Raji (cell line): Measurements from ENCODE around the gene ANXA3.

Experiments used
- POLR2A ChIP-seq: IDR thresholded peaks from 2 replicates; pipeline ENCODE4 v1.6.1; 2011; ENCODE audit warnings: low read depth, low read length, control low read depth; ENCODE audit not compliant: insufficient read depth

ANXA3 gene

DNA sequence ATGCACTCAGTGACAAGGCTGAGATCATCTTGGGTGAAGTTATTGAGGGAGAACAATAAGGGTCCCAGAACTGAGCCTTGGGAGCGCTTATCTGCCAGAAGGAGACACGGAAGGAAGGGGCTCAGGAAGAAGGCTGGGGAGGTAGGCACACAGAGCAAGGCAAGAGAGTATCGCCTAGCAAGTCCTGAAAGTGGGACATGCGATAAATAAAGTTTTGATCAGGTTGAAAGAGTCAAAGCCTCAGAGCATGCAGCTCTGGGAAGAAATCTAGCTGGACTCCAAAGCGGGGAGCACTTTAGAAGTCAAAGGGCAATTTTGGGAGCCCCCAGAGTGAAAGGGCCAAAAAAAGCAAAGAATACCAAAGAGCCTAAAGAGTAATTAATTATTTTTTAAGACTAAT is 17.7 kb upstream of the ANXA3 start:
- no peak for TF ChIP-seq POLR2A

DNA sequence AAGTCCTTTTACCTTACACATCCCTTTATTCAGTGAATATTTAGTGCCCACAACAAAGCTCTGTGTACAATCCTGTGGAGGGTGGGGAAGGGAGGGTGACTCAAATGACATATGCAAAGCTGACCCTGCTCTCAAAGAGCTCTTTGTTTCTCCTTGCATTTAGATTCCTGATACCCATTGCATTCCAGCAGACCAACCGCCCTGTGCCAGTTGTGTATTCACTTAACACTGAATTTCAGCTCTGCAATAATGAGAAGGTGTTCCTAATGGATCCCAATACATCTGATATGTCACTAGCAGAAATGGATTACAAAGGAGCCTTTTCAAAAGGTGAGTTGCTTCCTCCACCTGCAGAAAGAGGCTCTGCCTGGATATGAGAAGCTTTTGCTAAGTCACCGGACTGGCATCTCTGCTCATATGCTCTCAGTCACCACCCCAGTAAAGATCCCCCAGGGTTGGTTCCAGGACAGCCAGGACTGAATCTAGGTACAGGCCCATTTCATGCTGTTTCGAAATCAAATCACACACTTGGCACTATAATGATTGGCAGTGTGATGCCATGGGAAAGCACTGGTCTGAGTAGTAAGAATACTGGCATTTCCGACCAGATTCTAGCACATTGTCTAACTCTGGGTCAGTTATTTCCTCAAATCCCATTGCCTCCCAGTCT is 17.1 kb upstream of the ANXA3 start:
- TF ChIP-seq POLR2A, result no peak

DNA sequence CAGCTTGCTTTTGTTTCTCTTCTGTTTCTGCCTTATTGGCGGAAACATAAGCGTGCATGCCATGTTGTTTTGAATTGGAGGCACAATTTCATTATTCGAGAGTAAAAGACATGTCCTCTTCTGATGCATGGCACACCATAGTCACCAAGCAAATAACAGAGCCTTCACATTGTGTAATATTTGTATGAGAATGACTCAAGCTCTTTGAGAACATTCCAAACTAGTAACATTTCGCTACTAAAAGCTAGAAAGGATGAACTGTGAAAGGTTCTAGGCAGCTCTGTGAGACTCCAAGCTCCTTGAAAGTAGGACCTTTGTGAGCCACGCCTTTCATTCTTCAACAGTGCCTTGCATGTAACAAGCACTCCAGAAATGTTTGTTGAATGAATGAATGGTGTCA is 9.2 kb upstream of the ANXA3 start:
- TF ChIP-seq POLR2A, result no peak

DNA sequence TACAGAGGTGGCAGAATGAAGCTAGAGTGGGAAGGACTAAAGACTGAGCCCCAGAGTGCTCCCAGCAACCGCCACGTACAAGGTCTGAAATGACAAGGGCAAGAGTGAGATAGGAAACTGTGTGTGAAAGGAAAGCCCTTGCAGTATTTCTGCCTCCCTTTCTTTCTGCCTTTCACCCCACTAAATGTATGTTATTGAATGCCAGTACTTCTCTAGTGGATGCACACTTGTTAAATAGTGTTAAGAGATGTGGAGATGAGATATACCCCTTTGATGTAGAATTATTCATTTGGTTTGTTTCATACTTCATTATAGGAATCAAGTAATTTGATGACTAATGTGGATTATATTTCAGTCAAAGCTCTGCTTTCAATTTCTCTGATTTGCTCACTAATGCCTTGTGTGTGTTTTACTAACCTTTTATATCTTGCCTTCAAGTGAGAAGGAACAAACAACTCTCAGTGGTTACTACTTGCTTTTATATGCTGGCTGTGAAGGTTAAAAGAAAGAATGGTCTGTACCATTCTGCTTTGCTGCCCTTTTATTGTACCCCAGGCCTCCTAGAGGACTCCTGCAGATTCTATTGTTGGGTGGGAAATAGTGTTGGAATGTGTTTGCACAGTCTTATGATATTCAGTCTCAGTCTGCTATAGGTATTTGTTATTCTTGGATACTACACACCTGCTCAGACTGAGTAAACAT is 8.0 kb upstream of the ANXA3 start:
- TF ChIP-seq POLR2A, result no peak

DNA sequence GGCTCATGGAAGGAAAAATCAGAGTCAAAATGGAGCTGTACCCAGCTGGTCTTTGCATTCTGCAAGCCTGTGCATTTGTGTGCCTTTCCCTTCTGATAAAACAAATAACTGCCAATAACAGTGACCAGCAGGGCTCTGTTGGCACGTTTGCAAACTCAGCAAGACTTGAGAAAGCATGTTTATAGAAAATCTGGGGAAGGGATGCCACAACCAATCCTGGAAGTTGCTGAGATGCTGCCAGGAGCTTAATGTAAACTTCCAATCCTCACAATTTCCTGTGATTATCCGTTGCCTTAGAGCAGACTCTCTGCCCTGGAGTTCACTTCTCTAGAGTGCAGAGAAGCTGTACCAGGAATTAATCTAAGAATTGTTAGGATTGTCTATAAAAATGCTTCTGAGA is 6.9 kb upstream of the ANXA3 start:
- no peak for TF ChIP-seq POLR2A

DNA sequence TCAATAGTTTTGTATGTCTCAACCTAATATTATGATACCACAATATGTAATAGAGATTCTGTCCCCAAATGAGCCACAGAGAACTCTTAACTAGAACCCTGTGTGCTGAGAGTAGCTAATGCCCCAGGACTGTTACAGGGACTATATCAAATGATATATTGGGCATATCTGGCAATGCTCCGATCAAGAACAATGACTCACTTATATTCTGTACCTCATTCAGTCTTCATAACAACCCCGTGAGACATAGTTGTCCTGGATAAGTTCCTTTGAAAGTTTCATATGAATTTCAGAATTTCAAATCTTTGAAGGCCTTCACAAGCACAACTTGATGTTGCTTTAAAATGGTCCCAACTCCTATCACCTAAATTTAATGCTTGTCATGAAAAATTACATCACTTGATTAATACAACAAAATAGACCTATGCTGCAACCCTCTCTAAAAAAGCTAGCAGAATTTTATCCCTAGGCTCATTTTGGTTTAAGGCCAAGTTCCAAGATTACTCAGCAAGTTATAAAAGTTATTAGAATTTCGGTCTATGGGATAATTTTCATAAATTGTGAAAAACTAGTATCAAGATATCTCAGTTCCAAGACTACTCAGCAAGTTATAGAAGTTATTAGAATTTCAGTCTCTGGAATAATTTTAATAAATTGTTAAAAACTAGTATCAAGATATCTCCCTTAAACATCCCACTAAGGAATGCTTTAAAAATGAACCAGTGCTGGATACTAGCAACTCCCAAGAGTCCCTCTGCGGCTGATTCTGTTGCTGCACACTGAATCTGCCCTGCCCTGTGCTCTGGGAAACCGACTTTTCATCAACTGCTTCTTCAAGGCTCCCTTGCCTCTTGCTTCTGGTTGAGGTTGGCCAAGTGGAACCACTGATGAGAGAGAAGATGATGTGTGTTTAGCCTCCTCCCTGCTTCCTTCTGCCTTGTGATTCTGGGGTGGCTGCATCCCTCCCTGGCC is 6.0 kb upstream of the ANXA3 start:
- no peak for TF ChIP-seq POLR2A

DNA sequence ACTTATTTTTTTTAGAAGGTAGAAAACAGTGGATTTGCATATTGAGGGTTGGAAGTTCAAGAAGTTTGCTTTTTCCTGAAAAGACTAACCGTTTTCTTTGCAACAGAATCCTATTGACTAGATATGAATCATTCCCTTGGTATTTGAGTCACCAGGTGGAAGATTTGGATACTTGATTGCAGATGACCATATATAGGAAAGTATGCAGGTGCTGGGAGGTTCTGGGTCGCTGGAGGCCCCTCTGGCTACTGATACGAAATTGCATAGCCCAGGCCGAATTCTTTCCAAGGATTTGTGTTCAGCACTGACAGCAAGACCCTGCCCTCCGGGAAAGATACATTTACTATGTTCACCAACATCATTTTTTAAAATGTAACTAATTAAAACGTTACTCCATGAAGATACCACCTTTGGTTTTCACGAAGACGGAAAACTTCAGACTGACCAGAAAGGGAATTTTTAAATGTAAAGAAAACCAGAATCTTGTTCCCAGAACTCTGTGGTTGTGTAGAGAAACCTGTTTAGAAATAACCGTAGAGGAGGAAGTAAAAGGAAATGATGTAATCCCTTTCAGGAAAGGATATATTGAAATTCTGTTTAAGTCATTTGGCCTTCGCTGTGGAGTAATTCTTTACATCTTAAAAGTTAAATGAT is 946 bp downstream of the ANXA3 start:
- no peak for TF ChIP-seq POLR2A

DNA sequence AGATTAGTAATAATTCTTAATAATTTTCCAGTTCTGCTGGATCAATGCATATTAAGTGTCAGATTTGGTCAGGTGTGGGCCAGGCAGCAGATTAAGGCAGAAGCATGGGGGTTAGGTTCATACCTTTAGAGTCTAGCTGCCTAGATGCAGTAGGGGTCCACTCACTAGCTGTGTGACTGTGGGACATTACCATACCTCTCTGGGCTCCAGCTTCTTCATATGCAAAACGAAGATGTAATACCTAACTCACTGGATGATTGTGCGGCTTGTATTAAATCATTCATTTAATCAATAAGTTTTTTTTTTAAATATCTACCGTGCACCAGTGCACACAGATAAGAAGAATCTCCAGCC is 1.4 kb downstream of the ANXA3 start:
- TF ChIP-seq POLR2A, result no peak

DNA sequence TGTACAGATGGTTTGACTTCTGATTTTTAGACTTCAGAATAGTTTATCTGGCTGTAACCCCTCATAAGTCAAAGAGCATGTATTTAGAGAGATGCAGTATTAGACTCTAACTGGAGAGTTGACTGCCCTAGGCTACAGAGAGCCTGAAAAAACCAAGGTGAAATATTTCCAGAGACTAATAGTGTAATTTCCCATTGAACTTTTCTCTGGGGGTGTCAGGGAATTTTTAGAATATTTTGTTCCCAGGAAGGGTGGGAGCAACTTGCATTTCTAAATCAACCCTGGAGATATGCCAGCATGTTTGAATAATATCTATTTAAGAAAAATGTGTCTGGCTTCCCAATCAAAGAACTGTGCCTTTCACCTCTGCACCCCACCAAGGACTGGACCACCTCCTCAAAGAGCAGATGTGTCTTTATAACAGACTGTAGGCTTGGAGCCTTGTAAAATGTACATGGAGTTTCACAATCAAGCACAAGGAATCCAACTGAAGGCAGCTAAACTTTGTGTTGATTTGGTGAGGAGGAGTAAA is 2.0 kb downstream of the ANXA3 start:
- TF ChIP-seq POLR2A, result no peak

DNA sequence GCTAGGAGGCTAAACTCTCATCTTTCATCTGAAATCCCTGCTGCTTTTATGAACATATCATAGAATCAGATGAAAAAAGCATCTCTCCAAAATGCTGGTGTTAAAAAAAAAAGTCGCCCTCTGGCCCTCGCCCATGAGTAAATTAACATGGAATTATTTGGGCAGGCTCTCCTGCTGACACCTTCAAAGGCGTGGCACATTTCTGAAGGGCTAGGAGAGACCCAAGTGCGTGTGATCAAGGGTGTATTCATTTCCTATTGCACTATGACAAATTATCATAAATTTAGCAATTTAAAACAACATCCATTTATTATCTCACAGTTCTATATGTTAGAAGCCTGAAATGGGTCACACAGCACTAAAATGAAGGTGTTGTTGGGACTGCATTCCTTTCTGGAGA is 5.1 kb downstream of the ANXA3 start:
- no peak for TF ChIP-seq POLR2A

DNA sequence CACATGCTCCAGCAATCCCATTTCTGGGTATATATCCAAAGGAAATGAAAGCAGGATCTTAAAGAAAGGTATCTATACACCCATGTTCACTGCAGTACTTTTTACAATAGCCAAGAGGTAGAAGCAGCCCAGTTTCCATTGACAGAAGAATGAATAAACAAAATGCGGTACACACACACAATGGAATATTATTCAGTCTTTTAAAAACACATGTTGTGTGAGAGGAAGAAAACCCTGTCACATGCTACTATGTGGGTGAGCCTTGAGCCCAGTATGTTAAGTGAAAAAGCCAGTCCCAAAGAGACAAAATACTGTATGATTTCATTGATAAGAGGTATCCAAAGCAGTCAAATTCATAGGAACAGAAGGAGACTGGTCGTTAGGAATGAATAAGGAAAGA is 6.3 kb downstream of the ANXA3 start:
- TF ChIP-seq POLR2A, result no peak

DNA sequence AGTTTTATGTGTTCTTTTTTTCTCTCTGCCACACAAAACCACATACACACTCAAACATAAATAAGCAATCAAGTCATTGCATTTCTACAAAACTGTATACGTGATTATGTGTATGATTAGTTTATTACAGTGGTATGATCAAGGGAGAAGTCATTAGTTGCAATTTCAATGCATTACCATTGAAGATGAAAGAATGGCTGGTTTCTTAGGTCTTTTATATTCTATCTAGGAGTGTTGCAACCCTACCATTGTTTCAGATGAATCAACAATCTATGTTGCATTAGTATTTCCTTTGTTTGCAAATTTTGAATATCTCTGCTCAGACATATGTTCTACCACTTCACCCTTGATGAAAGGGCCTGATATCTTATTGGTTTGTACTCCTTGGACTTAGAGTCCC is 6.8 kb downstream of the ANXA3 start:
- TF ChIP-seq POLR2A, result no peak

DNA sequence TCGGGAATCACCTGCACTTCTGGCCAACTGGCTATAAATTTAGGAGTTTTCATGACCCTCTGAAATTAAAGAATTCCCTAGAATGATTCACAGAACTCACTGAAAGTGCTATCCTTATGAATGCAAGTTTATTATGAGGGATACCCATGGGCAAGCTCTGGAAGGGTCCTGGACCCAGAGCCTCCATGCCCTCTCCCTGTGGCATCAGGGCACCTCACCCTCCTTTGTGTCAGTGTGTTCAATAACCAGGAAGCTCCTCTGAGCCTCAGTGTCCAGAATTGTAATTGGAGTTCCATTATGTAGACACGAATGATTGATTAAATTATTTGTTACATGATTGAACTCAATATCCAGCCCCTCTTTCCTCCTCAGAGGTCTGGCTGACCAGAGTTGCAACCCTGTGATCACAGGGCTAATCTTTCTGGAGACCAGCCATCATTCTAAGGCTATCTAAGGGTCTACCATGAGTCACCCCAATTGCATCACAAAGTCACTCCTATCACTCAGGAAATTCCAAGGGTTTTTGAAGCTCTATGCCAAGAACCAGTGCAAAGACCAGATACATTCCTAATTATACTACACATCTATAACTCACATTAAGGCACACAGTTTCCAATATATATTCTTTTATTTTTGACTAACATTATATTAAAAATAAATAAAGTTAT is 8.9 kb downstream of the ANXA3 start:
- TF ChIP-seq POLR2A, result no peak

DNA sequence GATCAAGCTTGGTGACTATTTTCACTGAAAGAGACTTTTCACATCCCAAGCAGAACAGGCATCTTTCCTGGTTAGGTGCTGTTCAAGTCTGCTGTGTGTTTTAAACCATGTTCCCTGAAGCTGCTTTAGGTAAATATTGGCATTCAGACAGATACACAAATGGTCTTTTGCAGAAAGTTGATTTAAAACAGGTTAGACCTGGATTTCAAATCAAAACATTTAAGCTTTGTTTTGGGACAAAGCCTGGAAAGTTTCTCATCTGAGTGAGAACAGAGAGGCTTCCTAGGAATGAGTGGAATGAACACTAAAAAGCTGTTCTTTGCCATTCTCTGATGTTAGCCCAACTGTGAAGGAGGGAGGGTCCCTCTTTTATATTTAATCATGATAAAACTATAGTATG is 10.1 kb downstream of the ANXA3 start:
- no peak for TF ChIP-seq POLR2A

DNA sequence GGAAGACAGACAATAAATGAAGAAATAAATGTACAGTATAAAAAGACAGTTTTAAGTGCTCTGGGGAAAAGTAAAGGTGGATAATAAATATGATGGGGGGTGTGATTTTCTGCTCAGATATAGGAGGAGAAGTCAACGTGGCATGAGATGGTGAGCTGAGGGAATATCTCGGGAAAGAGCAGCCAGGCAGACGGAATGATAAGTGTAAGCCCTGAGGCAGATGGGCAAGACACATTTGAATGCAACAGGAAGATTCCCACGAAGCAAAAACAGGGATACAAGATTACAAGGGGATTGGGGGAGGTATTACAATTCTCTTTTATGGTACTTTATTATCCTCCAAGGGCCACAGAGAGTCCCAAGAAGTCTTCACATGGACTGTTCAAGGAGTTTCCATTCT is 11.1 kb downstream of the ANXA3 start:
- no peak for TF ChIP-seq POLR2A
